Common myeloid progenitor, CD34-positive (primary cell): ENCODE results near the gene CASZ1.

Experiments used
- CTCF ChIA-PET: fragments of 350-600 bp; sonication (Branson Sonifier 250); formaldehyde crosslinking; loops from one replicate; lab custom pipeline; 2021; ENCODE audit warnings: antibody characterized with exemption; lab: Charles Lee
- POLR2A ChIA-PET: fragments of 350-600 bp; sonication (Branson Sonifier 250); formaldehyde crosslinking; loops from one replicate; lab custom pipeline; 2021; ENCODE audit warnings: antibody characterized with exemption; lab: Charles Lee
- DNase-seq, 3 donors: peaks; one replicate each; pipeline versions ENCODE4 v3.0.0 to v3.0.0-alpha.2; 2013
- H3K27ac ChIP-seq, 2 experiments: 1 replicate in 1 of 2; 2 replicates in 1 of 2; pipeline ENCODE4 v1.7.0; 2013; ENCODE audit warnings: inconsistent platforms in 2 of 2, low read length in 2 of 2, mild to moderate bottlenecking in 2 of 2, low read depth in 1 of 2, moderate library complexity in 1 of 2; ENCODE audit not compliant: severe bottlenecking in 2 of 2, insufficient read depth in 1 of 2, poor library complexity in 1 of 2
- H3K27me3 ChIP-seq, 5 experiments: replicated peaks in 2 of 5; 1 replicate in 3 of 5; 2 replicates in 2 of 5; pipeline versions ENCODE4 v1.6.1 to v1.7.0; 2013; ENCODE audit warnings: low read length in 4 of 5, mild to moderate bottlenecking in 2 of 5, moderate library complexity in 2 of 5, inconsistent platforms in 1 of 5; ENCODE audit not compliant: insufficient read depth in 5 of 5, control insufficient read depth in 4 of 5
- H3K36me3 ChIP-seq, 4 experiments: 1 replicate in 2 of 4; 2 replicates in 2 of 4; pipeline versions ENCODE4 v1.6.1 to v1.7.0; 2013; ENCODE audit warnings: low read length in 3 of 4, control low read depth in 1 of 4, mild to moderate bottlenecking in 1 of 4; ENCODE audit not compliant: control insufficient read depth in 4 of 4, insufficient read depth in 4 of 4
- H3K4me1 ChIP-seq, 4 experiments: 1 replicate in 3 of 4; 2 replicates in 1 of 4; pipeline versions ENCODE4 v1.6.1 to v1.7.1; 2013; ENCODE audit warnings: low read length in 3 of 4, mild to moderate bottlenecking in 3 of 4, control low read depth in 1 of 4, inconsistent platforms in 1 of 4, moderate library complexity in 1 of 4; ENCODE audit not compliant: control insufficient read depth in 4 of 4, insufficient read depth in 4 of 4; ENCODE audit errors: control extremely low read depth in 1 of 4
- H3K4me3 ChIP-seq, 7 experiments: 1 replicate in 4 of 7; 2 replicates in 3 of 7; pipeline versions ENCODE4 v1.5.1 to v1.7.0; 2013; ENCODE audit warnings: mild to moderate bottlenecking in 7 of 7, low read length in 6 of 7, moderate library complexity in 6 of 7, inconsistent platforms in 2 of 7, low read depth in 2 of 7, control low read depth in 1 of 7; ENCODE audit not compliant: insufficient read depth in 4 of 7, control insufficient read depth in 1 of 7; ENCODE audit errors: extremely low read depth in 1 of 7
- H3K9me3 ChIP-seq, 5 experiments: 1 replicate in 4 of 5; 2 replicates in 1 of 5; pipeline versions ENCODE4 v1.6.1 to v1.7.1; 2013; ENCODE audit warnings: low read length in 4 of 5, mild to moderate bottlenecking in 2 of 5, inconsistent platforms in 1 of 5, low read depth in 1 of 5, moderate library complexity in 1 of 5; ENCODE audit not compliant: control insufficient read depth in 4 of 5, insufficient read depth in 2 of 5; ENCODE audit errors: control extremely low read depth in 1 of 5
- WGBS: methylation state at CpG from one replicate; pipeline ENCODE4 v1.1.5; 2013; ENCODE audit not compliant: insufficient coverage; 5-methylcytosine and 5-hydroxymethylcytosine counted together

The CASZ1 gene

DNA sequence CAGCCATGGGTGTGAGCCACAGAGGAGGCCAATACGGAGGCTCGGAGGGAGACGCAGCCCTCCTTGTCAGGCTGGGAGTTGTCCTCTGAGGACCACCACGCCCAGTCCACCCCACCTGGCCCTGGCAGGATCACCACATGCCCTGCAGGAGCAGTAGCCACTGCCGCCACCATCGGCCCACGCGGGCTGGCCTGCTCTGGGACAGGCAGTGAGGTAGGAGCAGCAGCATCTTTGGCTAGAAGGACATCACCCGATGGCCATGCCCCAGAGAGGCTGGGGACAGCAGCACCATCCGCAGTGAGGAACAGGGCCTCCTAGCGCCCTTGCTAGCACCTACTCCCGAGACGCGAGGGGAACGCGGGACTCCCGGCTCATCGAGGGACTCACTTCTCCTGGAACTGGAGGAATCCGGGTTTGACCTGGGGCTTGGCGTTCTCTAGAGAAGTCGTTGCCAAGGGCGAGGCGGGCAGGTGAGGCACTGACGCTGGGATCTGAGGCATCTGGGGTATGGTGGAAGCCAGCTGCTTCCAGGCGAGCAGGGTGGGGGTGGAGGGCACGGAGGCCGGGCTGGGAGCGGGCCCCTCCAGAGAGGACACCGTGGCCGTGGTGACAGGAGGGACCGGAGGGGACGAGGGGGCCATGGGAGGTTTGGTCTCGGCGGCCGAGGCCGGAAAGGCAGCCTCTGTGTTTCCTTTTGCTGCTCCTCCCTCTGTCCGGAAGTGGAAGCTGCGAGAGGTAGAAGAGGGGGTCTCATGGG is 148.9 kb downstream of the CASZ1 start:
- Histone ChIP-seq H3K4me1 (no peaks in the 10 kb centered on the region), H3K36me3 (peaks cover 0 to 7% (median 0%) of the 10 kb centered on the region in 4 experiments), H3K27me3 (no peaks in the 10 kb centered on the region), H3K9me3 (no peaks in the 10 kb centered on the region), H3K4me3 (no peak overlapping the region), H3K27ac (no peak overlapping the region)
- ChIA-PET POLR2A (no interaction called here), CTCF (no interaction called here)
- 98% methylated on average over 31 of the region's 38 CpGs for WGBS
- no peak for DNase-seq

- no peaks in the 10 kb centered on the region for H3K4me1 ChIP-seq
- CTCF ChIA-PET, result no interaction called here
- 95% methylated on average over 12 of the region's 12 CpGs for WGBS
- H3K4me3 ChIP-seq, result no peak overlapping the region
- POLR2A ChIA-PET, result no interaction called here
- DNase-seq, result no peak
- H3K27ac ChIP-seq, result no peak overlapping the region
- peaks cover 0 to 7% (median 0%) of the 10 kb centered on the region in 4 experiments for H3K36me3 ChIP-seq
- no peaks in the 10 kb centered on the region for H3K9me3 ChIP-seq
- no peaks in the 10 kb centered on the region for H3K27me3 ChIP-seq
These were observed 150.0 kb downstream of the CASZ1 start for GRCh38 chr1:10646347-10646861.

- Histone ChIP-seq H3K9me3 (no peaks in the 10 kb centered on the region), H3K36me3 (peaks cover 0 to 9% (median 0%) of the 10 kb centered on the region in 4 experiments), H3K4me1 (no peaks in the 10 kb centered on the region), H3K27me3 (no peaks in the 10 kb centered on the region), H3K27ac (no peak overlapping the region), H3K4me3 (no peak overlapping the region)
- WGBS, result 95% methylated on average over 30 of the region's 32 CpGs
- CTCF ChIA-PET, result no interaction called here
- POLR2A ChIA-PET, result no interaction called here
- no peak for DNase-seq
These were observed 151.9 kb downstream of the CASZ1 start for GRCh38 chr1:10644307-10645128.

- 98% methylated on average over 17 of the region's 17 CpGs for WGBS
- DNase-seq, result no peak
- no peak overlapping the region for H3K4me3 ChIP-seq
- POLR2A ChIA-PET, result no interaction called here
- peaks cover 0 to 11% (median 0%) of the 10 kb centered on the region in 4 experiments for H3K36me3 ChIP-seq
- no peaks in the 10 kb centered on the region for H3K9me3 ChIP-seq
- H3K4me1 ChIP-seq, result no peaks in the 10 kb centered on the region
- H3K27me3 ChIP-seq, result peaks cover 0 to 3% (median 0%) of the 10 kb centered on the region in 5 experiments
- CTCF ChIA-PET, result no interaction called here
- H3K27ac ChIP-seq, result no peak overlapping the region
These were observed 152.7 kb downstream of the CASZ1 start for GRCh38 chr1:10643607-10644306.

GRCh38 chr1:10642403-10643080 is 153.9 kb downstream of the CASZ1 start:
- CTCF ChIA-PET, result no interaction called here
- DNase-seq, result no peak
- POLR2A ChIA-PET, result no interaction called here
- Histone ChIP-seq H3K4me3 (no peak overlapping the region), H3K9me3 (no peaks in the 10 kb centered on the region), H3K36me3 (peaks cover 0 to 11% (median 0%) of the 10 kb centered on the region in 4 experiments), H3K27ac (no peak overlapping the region), H3K27me3 (peaks cover 0 to 12% (median 5%) of the 10 kb centered on the region in 5 experiments), H3K4me1 (peaks cover 0 to 9% (median 5%) of the 10 kb centered on the region in 4 experiments)
- 95% methylated on average over 30 of the region's 31 CpGs for WGBS

GRCh38 chr1:10641976-10642375 is 154.5 kb downstream of the CASZ1 start:
- Histone ChIP-seq H3K36me3 (peaks cover 0 to 11% (median 0%) of the 10 kb centered on the region in 4 experiments), H3K27ac (no peak overlapping the region), H3K4me1 (peaks cover 0 to 9% (median 5%) of the 10 kb centered on the region in 4 experiments), H3K9me3 (no peaks in the 10 kb centered on the region), H3K4me3 (no peak overlapping the region), H3K27me3 (peaks cover 0 to 17% (median 8%) of the 10 kb centered on the region in 5 experiments)
- 100% methylated on average over 8 of the region's 24 CpGs for WGBS
- CTCF ChIA-PET, result no interaction called here
- DNase-seq, result no peak
- POLR2A ChIA-PET, result no interaction called here
